ENCODE measurements around the gene PCDHB14.
"Not testable (repeated sequence)": the region's sequence is repeated elsewhere in the genome, so short reads cannot be mapped to it uniquely, and the experiment has no call there.

- TF ChIP-seq CTCF, EZH2, EZH2phosphoT487 (IDR thresholded peaks at IDR 0.05): not testable (repeated sequence)
These were observed 24.3 kb downstream of the PCDHB14 start for GRCh38 chr5:141247434-141247833.

Measured in neural progenitor cell (in vitro differentiated cells).